Measurements from ENCODE around the gene CORO7.

The CORO7 gene

GRCh38 chr16:4307215-4308037 is 109.0 kb downstream of the CORO7 start:
- peak; percentile 81 to 91 for DNase-seq (ENCODE audit: low read depth in 2 of 2)

DNA sequence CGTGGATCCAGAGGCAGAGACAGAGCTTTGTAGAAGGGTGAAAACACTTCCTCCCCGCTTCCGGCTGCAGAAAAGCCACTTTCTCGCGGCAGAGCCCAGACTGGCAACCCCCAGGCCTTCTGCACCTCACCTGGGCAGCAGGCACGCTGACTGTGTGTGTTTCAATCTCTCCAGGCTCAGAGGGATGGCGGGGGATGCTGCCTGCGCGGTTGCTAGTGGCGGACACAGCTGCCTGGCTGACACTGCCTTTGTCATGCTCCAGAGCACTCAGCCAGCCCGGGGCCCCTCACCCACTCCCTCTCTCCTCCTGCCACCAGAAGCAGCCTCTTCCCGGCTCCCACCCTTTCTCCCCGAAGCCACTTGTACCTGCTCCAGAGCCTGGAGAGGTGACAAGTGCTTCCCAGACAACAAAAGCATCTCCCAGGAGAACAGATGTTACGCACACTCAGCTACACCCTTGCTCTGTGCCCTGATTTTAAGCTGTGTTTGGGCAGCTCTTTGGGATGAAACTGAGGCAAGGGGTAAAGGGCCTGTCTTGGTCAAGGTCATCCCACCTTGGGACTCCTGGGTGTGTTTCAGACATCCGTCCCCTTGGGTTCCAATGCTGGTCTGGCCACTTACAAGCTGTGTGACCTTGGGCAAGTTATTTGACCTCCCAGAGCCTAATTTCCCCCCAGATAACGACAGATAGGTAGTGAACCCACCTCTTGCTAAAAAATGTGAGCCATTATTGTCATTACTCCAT is 109.8 kb downstream of the CORO7 start:
- no peak for DNase-seq (ENCODE audit: low read depth in 2 of 2)

Measured in activated CD4-positive, alpha-beta T cell treated with anti-CD3 and anti-CD28 coated beads for 24 hours (primary cell).